Nucleus accumbens (tissue), 56 donors: ENCODE data around the gene ARHGAP40.

Source experiments
- DNase-seq, 56 donors: peaks; one replicate each; lab custom pipeline; 2025; lab: John Stamatoyannopoulos, UW

Gene ARHGAP40

DNA sequence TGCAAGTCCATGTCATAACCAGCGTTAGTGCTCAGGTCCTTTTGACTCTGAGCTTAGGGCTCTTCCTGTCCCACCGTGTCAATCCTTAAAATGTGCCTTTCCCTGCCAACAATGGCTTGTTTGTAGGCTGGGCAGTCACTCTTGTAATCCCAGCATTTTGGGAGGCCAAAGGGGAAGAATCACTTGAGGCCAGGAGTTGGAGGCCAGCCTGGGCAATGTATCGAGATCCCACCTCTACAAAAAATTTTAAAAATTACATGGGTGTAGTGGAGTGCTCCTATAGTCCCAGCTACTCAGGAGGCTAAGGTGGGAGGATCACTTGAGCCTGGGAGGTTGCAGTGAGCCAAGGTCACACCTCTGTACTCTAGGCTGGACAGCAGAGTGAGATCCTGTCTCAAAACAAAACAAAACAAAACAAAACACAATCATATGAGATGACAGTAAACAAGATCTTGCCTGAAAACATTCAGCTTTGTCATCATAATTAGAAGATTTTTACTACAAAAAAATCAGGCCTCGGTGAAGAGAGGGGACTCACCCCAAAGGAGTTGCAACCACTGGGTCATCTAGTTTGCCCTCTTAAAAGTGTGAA lies 70.2 kb downstream of the ARHGAP40 start:
- no peak for DNase-seq

DNA sequence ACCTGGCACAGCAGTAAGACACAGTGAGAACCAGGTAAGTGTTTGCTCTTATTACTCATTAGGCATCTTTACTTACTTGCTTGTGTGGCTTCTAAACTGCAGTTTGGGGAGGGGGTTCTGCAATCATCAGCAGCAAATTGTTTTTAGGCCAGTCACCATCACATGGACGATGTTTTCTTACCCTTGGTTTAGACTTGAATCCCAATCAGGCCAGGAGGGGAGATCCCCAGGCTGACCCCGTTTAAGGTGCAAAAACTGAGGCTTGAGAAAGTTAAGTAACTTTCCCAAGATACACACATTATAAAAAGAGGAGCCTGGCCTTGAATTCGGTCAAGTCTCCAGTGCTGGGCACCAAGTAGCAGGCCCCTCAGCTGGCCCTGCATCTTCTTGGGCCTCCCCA lies 70.9 kb downstream of the ARHGAP40 start:
- DNase-seq: no peak

DNA sequence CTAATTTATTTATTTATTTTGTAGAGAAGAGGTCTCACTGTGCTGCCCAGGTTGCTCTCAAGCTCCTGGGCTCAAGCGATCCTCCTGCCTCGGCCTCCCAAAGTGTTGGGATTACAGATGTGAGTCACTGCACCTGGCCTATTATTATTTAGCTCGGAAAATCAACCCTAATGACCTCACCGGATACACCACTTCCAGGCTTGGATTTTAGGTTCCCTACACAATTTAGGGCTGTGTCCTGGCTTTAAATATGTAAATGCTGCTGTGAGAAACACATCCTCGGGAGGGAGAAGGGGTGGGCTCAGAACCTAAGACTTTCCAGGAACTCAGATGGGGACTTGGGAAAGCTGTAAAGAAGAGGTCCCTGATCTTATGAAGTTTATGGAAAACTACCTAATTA lies 71.7 kb downstream of the ARHGAP40 start:
- DNase-seq: no peak

DNA sequence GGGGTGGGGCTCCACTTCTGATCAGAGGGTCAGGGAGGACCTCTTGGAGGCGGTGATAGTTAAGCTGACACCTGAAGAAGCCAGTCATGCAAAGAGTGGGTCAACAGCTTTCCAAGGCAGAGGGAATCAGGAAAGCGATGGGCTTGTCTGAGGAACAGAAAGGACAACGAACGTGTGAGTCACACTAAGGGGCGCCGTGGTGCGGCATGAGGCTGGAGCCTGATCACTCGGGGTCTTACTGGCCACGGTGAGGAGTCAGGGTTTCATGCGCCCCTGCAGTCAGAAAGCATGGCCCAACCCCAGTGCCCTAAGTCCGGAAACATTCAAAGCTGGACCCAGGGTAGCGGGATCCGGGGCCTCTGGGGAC lies 72.1 kb downstream of the ARHGAP40 start:
- peak in 9 of 56 donors; percentile 15 to 63 (median 30) for DNase-seq

DNA sequence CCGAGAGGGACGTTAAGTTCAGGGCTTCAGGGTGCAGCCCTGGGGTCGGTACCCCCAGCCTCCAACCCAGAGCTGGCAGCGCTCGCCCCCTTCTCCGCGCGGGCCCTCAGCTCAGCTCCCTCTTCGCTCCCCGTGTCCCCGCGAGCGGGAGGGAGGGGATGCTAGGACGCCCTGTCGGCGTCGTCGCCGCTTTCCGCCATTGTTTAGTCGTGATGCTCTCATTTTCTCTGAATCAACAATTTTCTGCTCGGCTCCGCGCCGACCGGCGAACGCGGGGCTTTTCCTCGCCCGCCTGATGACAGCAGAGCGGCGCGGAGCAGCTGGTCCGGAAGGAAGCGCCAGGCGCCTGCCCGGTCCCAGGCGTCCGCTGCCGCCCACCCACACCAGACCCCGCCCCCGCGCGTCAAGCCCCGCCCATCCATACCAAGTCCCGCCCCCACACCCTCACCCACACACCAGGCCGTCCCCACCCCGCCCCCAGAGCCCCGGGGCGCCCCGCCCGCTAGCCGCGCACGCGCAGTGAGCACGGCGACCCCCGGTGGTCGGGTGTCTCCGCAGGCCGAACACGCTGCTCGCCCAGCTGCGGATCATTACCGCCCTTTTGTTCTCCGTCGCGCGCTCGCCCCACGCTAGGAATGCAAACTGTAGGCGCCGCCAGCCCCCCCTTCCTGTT lies 72.6 kb downstream of the ARHGAP40 start:
- DNase-seq: peak in 54 of 56 donors; percentile 23 to 89 (median 71)

DNA sequence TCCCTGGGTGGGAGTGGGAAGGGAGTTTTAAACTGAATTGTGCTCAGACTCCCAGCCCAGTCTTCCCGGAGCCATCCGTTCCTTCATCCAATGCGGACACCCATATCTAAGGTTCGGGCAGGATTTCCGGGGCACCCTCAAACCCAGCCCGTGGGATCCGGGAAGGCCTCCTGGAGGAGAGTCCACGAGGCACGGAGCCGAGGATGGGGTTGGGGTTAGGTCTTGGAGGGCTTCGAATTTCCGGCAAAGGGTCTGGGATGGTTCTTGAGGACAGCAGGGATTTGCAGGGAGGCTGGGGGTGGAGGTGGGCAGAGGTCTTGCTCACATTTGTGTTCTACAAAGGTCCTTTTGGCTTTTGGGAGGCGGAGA lies 73.1 kb downstream of the ARHGAP40 start:
- DNase-seq: peak in 1 of 56 donors; percentile 34

DNA sequence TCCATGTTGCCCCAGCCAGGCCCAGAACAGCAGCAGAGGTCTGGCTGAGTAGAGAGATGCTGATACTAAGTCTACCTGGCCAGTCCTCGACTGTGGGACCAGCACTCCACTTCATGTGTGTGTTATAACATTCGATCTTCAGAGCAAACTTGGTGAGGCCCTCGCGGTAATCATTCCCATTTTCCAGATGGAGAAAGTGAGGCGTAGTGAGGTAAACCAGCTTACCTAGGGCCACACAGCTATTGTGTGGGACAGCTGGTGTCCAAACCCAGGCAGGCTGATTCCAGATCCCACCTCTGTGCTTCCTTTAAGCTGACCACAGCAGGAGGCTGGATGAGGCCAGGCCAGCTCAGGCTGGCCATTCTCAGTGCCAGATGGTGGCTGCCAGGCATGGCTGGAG lies 75.0 kb downstream of the ARHGAP40 start:
- no peak for DNase-seq

DNA sequence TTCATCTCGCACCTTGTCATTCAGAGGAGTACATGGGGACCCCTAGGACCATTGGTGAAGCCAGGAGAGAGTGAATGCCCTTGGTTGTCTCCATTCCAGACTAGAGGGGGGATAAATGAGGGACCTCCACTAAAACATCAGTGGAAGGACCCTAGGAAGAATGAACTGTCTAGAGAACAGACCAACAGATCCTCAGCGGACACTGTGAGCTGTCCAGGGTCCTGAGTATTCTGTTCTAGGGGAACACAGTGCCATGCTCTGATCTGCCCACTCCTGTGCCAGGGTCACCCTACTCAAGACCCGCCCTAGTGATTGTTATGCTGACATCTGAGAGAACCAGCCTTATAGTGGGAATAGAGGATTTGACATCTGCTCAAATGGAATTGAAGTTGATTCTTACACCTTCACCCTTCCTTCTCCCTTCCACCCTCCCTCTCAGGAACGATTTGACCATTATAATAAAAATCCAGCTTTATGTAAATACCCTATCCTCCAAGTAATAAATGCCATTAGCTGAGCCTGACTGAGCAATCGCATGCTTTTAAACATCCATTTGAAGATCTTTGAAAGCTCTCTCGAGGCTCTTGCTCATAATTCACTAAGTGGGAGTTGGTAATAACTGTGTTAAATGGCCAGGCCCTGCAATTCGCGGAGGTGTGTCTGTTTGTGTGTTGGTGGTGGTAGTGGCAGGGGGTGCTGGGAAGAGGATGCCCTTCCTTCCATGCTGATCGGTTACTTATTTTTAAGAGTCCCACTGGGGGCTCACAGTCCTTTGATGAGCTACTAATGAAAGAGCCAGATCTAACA lies 79.1 kb downstream of the ARHGAP40 start:
- DNase-seq: peak in 4 of 56 donors; percentile 8 to 37 (median 10)

DNA sequence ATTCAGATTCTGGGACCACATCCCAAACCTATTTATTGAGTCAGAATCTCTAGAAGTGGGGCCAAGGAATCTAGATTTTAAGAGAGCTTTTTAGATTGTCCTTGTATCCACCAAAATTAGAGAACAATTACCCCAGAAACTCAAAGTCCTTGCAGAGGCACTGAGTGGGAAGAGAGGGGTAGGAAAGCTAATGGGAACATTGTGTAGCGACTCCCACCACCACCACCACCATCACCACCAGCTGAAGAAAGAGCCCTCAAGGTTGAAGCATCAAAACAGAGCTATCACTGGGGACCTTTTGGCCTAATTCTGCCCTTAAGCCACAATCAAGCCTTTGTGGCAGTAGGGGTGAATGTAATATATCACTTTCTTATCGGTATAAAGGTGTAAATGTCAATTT lies 83.7 kb downstream of the ARHGAP40 start:
- no peak for DNase-seq

DNA sequence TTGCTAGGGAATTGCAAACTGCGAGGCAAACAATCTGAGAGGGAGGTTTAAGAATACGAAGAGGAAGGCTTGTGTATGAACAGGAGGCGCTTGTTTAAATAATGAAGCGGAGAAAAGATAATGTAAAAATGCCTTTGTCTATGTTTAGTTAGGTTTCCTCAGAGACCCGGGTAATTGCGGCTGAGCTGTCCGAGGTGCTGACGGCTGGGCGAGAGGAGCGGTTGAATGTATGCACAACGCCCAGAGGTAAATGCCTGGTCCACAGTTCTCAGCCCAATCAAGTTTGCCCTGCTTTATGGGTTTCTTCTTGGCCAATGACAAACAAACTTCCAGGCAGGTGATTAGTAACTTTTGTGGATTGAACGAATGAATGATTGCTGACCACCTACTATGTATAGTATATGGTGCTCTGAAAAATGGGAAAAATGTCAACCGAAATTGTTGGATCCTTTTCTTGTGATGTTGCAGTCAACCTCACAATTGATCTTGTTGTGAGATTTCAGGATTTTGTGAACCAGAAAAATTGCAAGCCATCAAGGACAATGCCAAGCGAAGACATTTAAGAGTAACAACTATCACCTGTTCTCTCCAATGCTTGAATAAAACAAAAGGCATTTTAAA lies 84.4 kb downstream of the ARHGAP40 start:
- DNase-seq: peak in 7 of 56 donors; percentile 3 to 41 (median 7)

DNA sequence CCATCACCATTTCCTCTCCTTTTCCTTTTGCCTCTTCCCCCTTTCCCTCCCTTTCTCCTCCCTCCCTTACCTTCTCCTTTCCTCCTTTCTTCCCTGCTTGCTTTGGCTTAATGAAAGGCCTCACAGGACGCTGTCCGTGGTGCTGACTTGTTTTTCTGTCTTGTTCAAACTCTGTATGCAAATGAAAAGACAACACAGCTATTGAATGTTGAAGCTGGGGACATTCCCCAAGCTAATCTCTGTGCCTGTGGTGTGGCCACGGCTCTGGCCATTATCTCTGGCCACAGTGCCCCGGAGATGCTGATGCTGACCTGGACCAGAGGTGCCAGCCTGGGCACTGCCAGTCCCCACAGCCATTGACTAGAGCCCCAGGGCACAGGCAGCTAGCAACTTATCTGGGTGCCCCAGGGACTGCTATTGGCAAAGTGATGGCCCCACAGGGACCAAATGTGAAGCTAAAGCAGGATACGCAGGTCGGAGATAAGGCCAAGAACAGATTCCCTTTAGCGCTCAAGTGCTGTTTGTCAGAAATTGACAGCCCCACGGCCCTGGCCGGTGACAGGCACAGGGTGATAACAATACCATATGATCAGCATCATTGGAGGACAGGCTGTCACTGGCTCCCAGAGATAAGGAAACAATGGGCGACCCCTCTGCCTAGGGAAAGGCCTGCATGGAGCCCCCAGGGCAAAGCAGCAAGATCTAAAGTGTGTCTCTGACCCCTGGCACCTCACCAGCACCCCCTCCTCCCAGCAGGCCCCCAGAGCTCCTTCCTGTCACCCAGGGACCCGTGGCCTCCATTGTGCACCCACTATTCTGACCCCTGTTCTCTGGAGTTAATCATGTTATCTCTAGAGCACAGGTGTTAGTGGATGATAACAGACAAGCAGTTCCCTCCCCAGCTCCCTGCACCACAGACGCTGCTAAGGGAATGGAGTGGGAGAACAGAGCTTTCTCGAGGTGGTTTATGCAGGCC lies 91.1 kb downstream of the ARHGAP40 start:
- DNase-seq: peak in 32 of 56 donors; percentile 4 to 64 (median 22)

DNA sequence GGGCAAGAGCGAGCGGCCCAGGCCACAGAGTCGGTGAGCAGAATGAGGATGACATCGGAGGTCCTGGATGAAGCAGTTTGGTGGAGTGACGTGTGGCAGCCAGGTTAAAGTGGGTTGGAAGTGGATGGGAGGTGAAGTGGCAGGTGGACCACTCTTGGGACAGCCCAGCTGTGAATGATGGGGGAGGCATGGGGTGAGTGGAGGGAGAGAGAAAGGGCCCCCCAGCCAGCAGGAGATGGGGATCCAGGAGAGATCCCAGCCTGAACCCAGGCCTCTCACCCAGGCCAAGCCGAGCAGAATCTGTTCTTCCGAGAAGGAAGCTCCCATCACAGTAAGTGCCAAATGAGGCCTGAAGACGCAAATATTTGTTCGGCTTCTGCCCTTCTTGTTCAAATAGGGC lies 95.7 kb downstream of the ARHGAP40 start:
- no peak for DNase-seq

DNA sequence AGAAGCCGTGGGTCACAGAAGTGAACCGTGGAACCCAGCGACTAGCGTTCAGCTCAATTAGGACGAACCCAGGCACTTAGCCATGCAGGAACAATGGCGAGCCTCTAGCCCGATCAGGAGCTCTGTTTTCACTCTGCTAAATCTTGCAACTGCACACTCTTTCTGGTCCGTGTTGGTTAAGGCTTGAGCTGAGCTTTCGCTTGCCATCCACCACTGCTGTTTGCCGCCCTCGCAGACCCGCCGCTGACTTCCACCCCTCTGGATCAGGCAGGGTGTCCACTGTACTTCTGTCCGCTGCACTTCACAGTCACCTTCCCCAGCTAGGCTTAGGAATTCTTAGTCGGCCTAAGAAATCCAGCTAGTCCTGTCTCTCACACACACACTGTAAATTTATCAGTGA lies 96.9 kb downstream of the ARHGAP40 start:
- no peak for DNase-seq

DNA sequence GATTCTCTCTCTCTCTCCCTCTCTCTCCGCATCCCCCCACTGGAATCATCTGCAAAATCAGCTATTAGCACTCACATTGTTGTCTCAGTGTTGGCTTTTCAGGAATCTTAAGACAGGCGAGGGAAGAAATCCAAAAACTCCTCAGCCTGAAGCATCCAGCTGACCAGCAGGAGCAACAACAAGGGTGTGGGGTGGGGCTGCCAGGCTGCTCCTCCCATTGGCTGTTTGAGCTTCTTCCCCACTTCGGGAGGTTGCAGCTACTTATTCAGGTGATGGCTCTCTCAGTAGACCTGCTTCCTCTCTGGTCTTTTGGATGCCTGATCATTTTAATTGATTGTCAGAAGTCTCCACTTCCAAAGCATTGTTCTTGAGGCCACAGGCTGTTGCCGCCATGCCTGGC lies 98.5 kb downstream of the ARHGAP40 start:
- no peak for DNase-seq
